Mesendoderm (in vitro differentiated cells): ENCODE data around the gene SLC13A3.

Source experiments
- DNase-seq: peaks from one replicate; pipeline ENCODE4 v3.0.0; 2013
- H2AK5ac ChIP-seq: 2 replicates; pipeline ENCODE4 v1.6.1; 2013; ENCODE audit warnings: low read length, inconsistent platforms
- H2BK120ac ChIP-seq: 2 replicates; pipeline ENCODE4 v1.6.1; 2013; ENCODE audit warnings: low read depth, mild to moderate bottlenecking, low read length, moderate library complexity, mixed read lengths
- H2BK15ac ChIP-seq: replicated peaks from 2 replicates; pipeline ENCODE4 v1.6.1; 2013; ENCODE audit warnings: low read depth, mild to moderate bottlenecking, moderate library complexity
- H2BK5ac ChIP-seq: 2 replicates; pipeline ENCODE4 v1.6.1; 2013; ENCODE audit warnings: low read length, inconsistent platforms
- H3K18ac ChIP-seq: 2 replicates; pipeline ENCODE4 v1.6.1; 2013; ENCODE audit warnings: mild to moderate bottlenecking, low read length, mixed read lengths
- H3K23ac ChIP-seq: one replicate; pipeline ENCODE4 v1.6.1; 2013; ENCODE audit warnings: low read length
- H3K27ac ChIP-seq: 2 replicates; pipeline ENCODE4 v1.5.1; 2013; ENCODE audit warnings: low read depth, mild to moderate bottlenecking, inconsistent platforms, low read length, moderate library complexity
- H3K27me3 ChIP-seq: 2 replicates; pipeline ENCODE4 v1.6.1; 2013; ENCODE audit warnings: low read length, control low read depth, mild to moderate bottlenecking, inconsistent platforms; ENCODE audit not compliant: insufficient read depth, poor library complexity
- H3K36me3 ChIP-seq: 2 replicates; pipeline ENCODE4 v1.6.1; 2013; ENCODE audit warnings: low read length, inconsistent platforms; ENCODE audit not compliant: control insufficient read depth, insufficient read depth
- H3K4ac ChIP-seq: one replicate; pipeline ENCODE4 v1.6.1; 2013; ENCODE audit warnings: low read depth, mild to moderate bottlenecking, low read length, moderate library complexity
- H3K4me1 ChIP-seq: 2 replicates; pipeline ENCODE4 v1.6.1; 2013; ENCODE audit warnings: low read depth, low read length, inconsistent platforms; ENCODE audit not compliant: control insufficient read depth
- H3K4me2 ChIP-seq: 2 replicates; pipeline ENCODE4 v1.6.1; 2013; ENCODE audit warnings: low read length
- H3K4me3 ChIP-seq: 2 replicates; pipeline ENCODE4 v1.5.1; 2013; ENCODE audit warnings: mild to moderate bottlenecking, low read length
- H3K56ac ChIP-seq: one replicate; pipeline ENCODE4 v1.6.1; 2013; ENCODE audit warnings: low read length
- H3K79me1 ChIP-seq: 2 replicates; pipeline ENCODE4 v1.6.1; 2013; ENCODE audit warnings: low read length, inconsistent platforms
- H3K79me2 ChIP-seq: 2 replicates; pipeline ENCODE4 v1.6.1; 2013; ENCODE audit warnings: mild to moderate bottlenecking, low read length; ENCODE audit not compliant: control insufficient read depth, insufficient read depth
- H3K9ac ChIP-seq: 2 replicates; pipeline ENCODE4 v1.6.1; 2013; ENCODE audit warnings: low read length, inconsistent platforms
- H4K5ac ChIP-seq: one replicate; pipeline ENCODE4 v1.6.1; 2013; ENCODE audit warnings: low read length
- H4K8ac ChIP-seq: one replicate; pipeline ENCODE4 v1.6.1; 2013; ENCODE audit warnings: low read depth, mild to moderate bottlenecking, control low read depth, low read length, moderate library complexity
- WGBS: extraction: QIAGEN DNeasy Blood & Tissue Kit; methylation state at CpG from one replicate; pipeline ENCODE4 v1.1.7; 2013; ENCODE audit warnings: low lambda C conversion rate, missing lambda C conversion rate; ENCODE audit not compliant: insufficient coverage; ENCODE audit errors: extremely low coverage; 5-methylcytosine and 5-hydroxymethylcytosine counted together

SLC13A3 gene

DNA sequence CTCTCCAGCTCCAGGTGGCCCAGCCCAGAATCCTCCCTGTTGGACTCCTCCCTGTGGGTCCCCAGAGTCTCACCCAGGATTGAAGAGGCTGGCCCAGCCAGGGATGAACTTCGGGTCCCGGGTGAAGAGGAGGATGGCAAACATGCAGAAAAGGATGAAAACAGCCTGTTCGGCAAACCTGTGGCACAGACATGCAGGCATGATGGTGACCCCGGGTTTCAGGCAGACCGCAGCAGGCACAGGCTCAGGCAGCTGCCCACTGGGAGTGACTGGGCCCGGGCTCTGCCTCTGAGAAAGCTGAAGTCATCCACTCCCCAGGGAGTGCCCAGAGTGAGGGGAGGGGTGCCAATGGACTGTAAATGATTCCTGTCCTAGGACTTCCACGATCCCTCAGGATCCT is 63.3 kb downstream of the SLC13A3 start:
- no peaks in the 10 kb centered on the region for H3K79me1 ChIP-seq
- no peak overlapping the region for H3K56ac ChIP-seq
- H3K27me3 ChIP-seq: no peaks in the 10 kb centered on the region
- no peak for DNase-seq
- no peaks in the 10 kb centered on the region for H3K36me3 ChIP-seq
- peaks cover 10% of the 10 kb centered on the region for H3K4me1 ChIP-seq
- no peak overlapping the region for H4K5ac ChIP-seq
- WGBS: no CpG with 5 or more reads among the region's 7 CpGs
- H3K4me2 ChIP-seq: no peak overlapping the region
- no peak overlapping the region for H2BK15ac ChIP-seq
- H2BK120ac ChIP-seq: no peak overlapping the region
- no peak overlapping the region for H3K9ac ChIP-seq
- no peak overlapping the region for H3K4ac ChIP-seq
- no peak overlapping the region for H3K18ac ChIP-seq
- no peaks in the 10 kb centered on the region for H3K79me2 ChIP-seq
- H3K27ac ChIP-seq: no peak overlapping the region
- no peak overlapping the region for H2BK5ac ChIP-seq
- H3K23ac ChIP-seq: no peak overlapping the region
- no peak overlapping the region for H2AK5ac ChIP-seq
- H4K8ac ChIP-seq: no peak overlapping the region
- H3K4me3 ChIP-seq: no peak overlapping the region

DNA sequence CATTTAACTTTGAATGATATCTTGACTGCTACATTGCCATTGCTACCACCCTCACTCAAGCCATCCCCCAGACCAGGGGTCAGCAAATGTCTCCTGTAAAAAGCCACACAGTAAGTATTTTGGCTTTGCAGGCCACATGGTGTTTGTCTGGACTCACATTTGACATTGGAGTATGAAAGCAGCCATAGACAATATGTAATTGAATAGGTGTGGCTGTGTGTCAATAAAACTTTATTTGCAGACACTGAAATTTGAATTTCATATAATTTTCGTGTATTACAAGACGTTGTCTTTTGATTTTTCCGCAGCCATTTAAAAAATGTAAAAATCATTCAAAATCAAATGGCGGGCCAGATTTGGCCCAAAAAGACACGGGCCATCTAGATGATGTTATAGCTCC is 64.5 kb downstream of the SLC13A3 start:
- Histone ChIP-seq H4K5ac (no peak overlapping the region), H3K56ac (no peak overlapping the region), H3K79me1 (no peaks in the 10 kb centered on the region), H2BK5ac (no peak overlapping the region), H3K4ac (no peak overlapping the region), H3K4me3 (no peak overlapping the region), H4K8ac (no peak overlapping the region), H3K4me2 (no peak overlapping the region), H3K27me3 (no peaks in the 10 kb centered on the region), H3K9ac (no peak overlapping the region), H3K18ac (no peak overlapping the region), H3K36me3 (no peaks in the 10 kb centered on the region), H3K27ac (no peak overlapping the region), H2BK15ac (no peak overlapping the region), H2AK5ac (no peak overlapping the region), H3K23ac (peak overlapping the region; percentile 15), H2BK120ac (no peak overlapping the region), H3K79me2 (no peaks in the 10 kb centered on the region), H3K4me1 (peaks cover 10% of the 10 kb centered on the region)
- WGBS: no CpG with 5 or more reads among the region's 5 CpGs
- no peak for DNase-seq

DNA sequence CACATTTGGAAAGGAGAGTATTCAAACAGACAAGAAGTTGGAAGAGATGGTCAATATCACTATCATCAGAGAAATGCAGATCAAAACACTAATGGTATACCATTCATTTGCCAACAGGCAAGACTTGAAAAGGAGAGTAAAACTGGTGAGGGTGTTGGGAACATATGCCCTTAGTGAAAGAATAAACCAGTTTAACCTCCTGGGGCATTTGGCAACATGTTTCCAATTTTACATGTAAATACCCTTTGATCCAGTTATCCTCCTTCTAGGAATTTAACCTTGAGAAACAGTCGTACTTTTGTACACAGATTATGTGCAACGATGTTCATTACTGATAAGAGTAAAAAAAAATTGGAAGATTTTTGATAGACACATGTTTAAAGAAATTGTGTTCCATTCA is 66.8 kb downstream of the SLC13A3 start:
- H3K4me1 ChIP-seq: peaks cover 10% of the 10 kb centered on the region
- H4K8ac ChIP-seq: no peak overlapping the region
- H2BK5ac ChIP-seq: no peak overlapping the region
- H2BK120ac ChIP-seq: no peak overlapping the region
- no peak overlapping the region for H4K5ac ChIP-seq
- no peak overlapping the region for H3K4ac ChIP-seq
- no peak overlapping the region for H3K4me3 ChIP-seq
- no peak overlapping the region for H3K9ac ChIP-seq
- H3K27me3 ChIP-seq: no peaks in the 10 kb centered on the region
- no peak overlapping the region for H3K56ac ChIP-seq
- H3K23ac ChIP-seq: no peak overlapping the region
- no peaks in the 10 kb centered on the region for H3K79me2 ChIP-seq
- H3K4me2 ChIP-seq: no peak overlapping the region
- H2AK5ac ChIP-seq: no peak overlapping the region
- no peak overlapping the region for H3K27ac ChIP-seq
- WGBS: no CpG with 5 or more reads among the region's 2 CpGs
- no peak overlapping the region for H2BK15ac ChIP-seq
- H3K79me1 ChIP-seq: no peaks in the 10 kb centered on the region
- no peaks in the 10 kb centered on the region for H3K36me3 ChIP-seq
- no peak overlapping the region for H3K18ac ChIP-seq
- no peak for DNase-seq

DNA sequence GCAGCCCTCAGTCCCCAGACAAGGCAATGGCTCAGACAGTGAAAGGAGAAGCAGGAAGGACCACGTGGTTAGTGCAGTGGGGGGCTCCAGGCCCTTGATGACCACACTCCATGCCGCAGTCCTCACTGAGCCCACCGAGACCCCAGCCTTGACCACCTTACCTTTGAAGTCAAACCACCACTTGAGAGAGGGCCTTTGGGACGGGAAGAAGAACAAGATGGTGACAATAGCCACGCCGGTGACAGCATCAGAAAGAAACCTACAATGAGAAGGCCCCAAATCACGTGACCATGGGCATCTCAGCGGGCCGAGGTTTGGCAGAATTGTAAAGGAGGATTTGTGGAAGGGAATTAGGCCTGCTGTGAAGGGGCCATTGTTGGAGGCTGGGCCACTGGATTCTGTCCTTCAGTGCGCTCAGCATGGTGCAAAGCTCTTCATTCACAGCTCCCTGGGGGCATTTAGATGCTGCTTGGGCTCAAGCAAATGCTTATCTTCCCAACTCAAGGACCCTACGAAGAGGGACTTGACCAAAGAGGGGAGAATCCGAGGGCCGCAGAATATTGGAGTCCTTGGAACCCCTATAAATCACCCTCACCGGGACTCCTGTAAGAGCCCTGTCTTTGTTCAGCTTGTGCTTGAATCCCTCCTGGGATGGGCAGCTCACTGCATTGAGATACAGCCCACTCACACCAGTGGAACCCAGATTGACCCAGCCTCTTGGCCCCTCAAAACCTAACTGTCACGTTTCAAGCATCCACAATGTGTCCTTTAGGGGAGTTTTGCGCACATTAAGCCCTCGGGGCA is 67.6 kb downstream of the SLC13A3 start:
- Histone ChIP-seq H4K8ac (no peak overlapping the region), H3K27ac (no peak overlapping the region), H2BK120ac (no peak overlapping the region), H4K5ac (no peak overlapping the region), H3K4me1 (peaks cover 10% of the 10 kb centered on the region), H2AK5ac (no peak overlapping the region), H3K4ac (no peak overlapping the region), H3K27me3 (no peaks in the 10 kb centered on the region), H3K36me3 (no peaks in the 10 kb centered on the region), H3K18ac (peak overlapping the region; percentile 11), H3K9ac (no peak overlapping the region), H3K23ac (no peak overlapping the region), H2BK15ac (no peak overlapping the region), H3K56ac (peak overlapping the region; percentile 67), H3K4me3 (no peak overlapping the region), H2BK5ac (peak overlapping the region; percentile 55), H3K79me1 (no peaks in the 10 kb centered on the region), H3K4me2 (no peak overlapping the region), H3K79me2 (no peaks in the 10 kb centered on the region)
- WGBS: no CpG with 5 or more reads among the region's 17 CpGs
- peak; percentile 95 for DNase-seq

DNA sequence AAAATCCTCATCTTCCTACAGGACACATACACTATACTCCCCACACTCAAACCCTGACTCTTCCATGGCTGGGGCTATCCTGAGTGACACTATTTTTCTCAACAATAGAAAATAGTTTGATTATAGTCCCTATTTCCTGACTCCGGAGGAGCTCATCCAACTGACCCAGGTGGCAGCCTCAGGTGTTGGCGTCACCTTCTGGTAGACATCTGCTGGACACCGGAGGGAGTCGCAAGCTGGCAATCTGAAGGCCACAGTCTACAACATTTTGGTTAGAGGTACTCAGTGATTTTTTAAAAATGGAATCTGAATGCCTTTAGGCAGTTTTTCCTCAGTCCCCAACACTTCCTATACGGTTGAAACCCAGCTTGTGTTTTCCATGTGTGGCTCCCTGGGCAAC is 68.6 kb downstream of the SLC13A3 start:
- Histone ChIP-seq H3K4me1 (peaks cover 10% of the 10 kb centered on the region), H2BK5ac (no peak overlapping the region), H3K27me3 (no peaks in the 10 kb centered on the region), H3K79me1 (no peaks in the 10 kb centered on the region), H3K9ac (no peak overlapping the region), H2BK15ac (no peak overlapping the region), H3K18ac (no peak overlapping the region), H3K27ac (no peak overlapping the region), H4K8ac (no peak overlapping the region), H3K79me2 (no peaks in the 10 kb centered on the region), H2BK120ac (no peak overlapping the region), H3K4me3 (no peak overlapping the region), H3K36me3 (no peaks in the 10 kb centered on the region), H4K5ac (no peak overlapping the region), H3K4me2 (no peak overlapping the region), H2AK5ac (no peak overlapping the region), H3K4ac (no peak overlapping the region), H3K23ac (no peak overlapping the region), H3K56ac (no peak overlapping the region)
- DNase-seq: peak; percentile 14
- WGBS: no CpG with 5 or more reads among the region's 5 CpGs

DNA sequence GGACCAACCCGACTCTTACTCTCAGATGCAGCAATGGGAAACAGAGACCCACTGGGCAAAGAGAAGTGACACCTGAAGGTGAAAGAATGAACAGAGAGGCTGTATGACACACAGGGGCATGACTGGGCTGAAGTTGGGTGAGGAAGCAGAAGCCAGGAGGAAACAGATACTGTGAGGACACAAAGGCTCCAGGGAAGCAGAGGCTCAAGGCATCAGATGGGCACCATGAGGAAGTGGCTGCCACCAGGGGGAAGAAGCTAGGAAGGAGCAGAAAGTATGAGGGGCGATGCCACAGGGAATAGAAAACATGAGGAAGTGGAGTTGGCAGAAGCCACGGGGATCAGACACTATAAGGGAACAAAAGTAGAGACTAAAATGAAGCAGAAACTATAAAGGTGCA is 69.9 kb downstream of the SLC13A3 start:
- Histone ChIP-seq H2BK15ac (no peak overlapping the region), H4K8ac (no peak overlapping the region), H3K79me1 (no peaks in the 10 kb centered on the region), H4K5ac (no peak overlapping the region), H3K18ac (no peak overlapping the region), H3K23ac (no peak overlapping the region), H3K56ac (no peak overlapping the region), H2BK120ac (no peak overlapping the region), H3K27me3 (no peaks in the 10 kb centered on the region), H3K4ac (no peak overlapping the region), H3K4me1 (peaks cover 10% of the 10 kb centered on the region), H2BK5ac (no peak overlapping the region), H3K9ac (no peak overlapping the region), H3K79me2 (no peaks in the 10 kb centered on the region), H3K27ac (no peak overlapping the region), H3K4me2 (no peak overlapping the region), H3K36me3 (no peaks in the 10 kb centered on the region), H3K4me3 (no peak overlapping the region), H2AK5ac (no peak overlapping the region)
- DNase-seq: no peak
- no CpG with 5 or more reads among the region's 3 CpGs for WGBS
